ENCODE measurements around the gene TTC21B. TPM values are rescaled to one million over a fixed set of nuclear protein-coding genes. Genes with fewer than 3 reads are reported as not detected.
A peak's percentile ranks its signal among the peaks of the same experiment; 100 is the strongest.

TTC21B gene
- total and polyA plus RNA-seq, 12 donors = 3.3 to 17.9 (median 13.3) TPM

DNA sequence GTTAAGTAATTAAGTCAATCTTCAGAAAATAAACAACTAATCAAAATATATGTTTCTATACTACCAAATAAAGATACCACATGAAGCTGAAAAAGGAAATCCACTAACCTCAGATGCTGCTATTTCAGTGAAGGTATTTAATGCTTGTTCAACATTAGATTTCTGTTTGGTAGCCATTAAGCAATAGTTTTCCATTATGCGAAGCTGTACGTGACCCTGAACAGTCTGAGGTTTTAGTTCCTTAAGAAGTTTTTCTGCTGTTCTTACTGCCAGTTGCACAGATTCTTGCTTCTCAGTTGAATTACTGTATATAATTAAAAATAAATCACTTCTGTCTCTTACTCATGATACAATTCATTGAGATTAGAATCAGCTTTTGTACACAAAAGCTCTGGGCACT is 65.4 kb downstream of the TTC21B start:
- intact Hi-C loops (cut with DNase I) = no loop called here
- TF ChIP-seq, protein P1, sequence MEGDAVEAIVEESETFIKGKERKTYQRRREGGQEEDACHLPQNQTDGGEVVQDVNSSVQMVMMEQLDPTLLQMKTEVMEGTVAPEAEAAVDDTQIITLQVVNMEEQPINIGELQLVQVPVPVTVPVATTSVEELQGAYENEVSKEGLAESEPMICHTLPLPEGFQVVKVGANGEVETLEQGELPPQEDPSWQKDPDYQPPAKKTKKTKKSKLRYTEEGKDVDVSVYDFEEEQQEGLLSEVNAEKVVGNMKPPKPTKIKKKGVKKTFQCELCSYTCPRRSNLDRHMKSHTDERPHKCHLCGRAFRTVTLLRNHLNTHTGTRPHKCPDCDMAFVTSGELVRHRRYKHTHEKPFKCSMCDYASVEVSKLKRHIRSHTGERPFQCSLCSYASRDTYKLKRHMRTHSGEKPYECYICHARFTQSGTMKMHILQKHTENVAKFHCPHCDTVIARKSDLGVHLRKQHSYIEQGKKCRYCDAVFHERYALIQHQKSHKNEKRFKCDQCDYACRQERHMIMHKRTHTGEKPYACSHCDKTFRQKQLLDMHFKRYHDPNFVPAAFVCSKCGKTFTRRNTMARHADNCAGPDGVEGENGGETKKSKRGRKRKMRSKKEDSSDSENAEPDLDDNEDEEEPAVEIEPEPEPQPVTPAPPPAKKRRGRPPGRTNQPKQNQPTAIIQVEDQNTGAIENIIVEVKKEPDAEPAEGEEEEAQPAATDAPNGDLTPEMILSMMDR (IDR thresholded peaks at IDR 0.05) = no peak
- Histone ChIP-seq H3K4me1 (peaks cover 0 to 16% (median 0%) of the 10 kb centered on the region in 9 donors), H3K27ac (peak overlapping the region in 1 of 10 donors; percentile 41), H3K36me3 (peaks cover 0 to 95% (median 16%) of the 10 kb centered on the region in 9 donors), H3K9me3 (no peaks in the 10 kb centered on the region), H3K4me3 (no peak overlapping the region), H3K27me3 (no peaks in the 10 kb centered on the region)
- ATAC-seq (no peak), DNase-seq (no peak)
- WGBS, 2 donors = 94 to 100% methylated on average over 2 of the region's 2 CpGs

DNA sequence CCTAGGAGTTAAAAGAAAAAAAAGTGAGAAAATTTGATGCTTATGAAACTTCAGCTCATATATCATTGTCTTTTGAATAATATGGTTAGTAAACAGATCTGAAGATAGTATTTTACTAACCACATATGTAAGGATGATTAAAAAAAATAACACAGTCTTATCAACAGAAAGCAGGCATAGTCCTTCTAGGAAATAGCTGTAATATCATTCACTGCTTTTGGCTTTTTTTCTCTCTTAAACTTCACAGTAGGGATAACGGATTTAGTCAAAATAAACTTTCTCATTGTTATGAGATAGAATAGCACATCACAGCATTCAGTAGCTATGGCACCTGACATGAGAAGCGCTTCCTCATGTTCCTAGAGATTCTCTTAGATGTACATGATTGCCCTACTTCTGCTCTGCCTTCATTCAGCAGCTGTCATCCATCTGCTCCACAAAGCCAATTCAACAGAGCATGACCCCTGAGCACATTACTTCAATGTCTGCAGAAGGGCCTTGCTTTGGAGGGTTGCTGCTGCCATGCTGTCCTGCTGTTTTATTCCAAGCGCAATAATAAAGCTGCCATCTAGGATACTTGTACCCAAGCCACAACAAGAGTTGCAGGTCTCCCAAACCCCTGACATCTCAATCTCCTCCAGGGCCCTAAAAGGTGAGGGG is 67.0 kb downstream of the TTC21B start:
- Histone ChIP-seq H3K27me3 (no peaks in the 10 kb centered on the region), H3K36me3 (peaks cover 0 to 97% (median 19%) of the 10 kb centered on the region in 9 donors), H3K27ac (no peak overlapping the region), H3K4me1 (peaks cover 0 to 16% (median 0%) of the 10 kb centered on the region in 9 donors), H3K9me3 (no peaks in the 10 kb centered on the region), H3K4me3 (no peak overlapping the region)
- intact Hi-C loops (cut with DNase I) = no loop called here
- DNase-seq = no peak
- ATAC-seq = no peak
- TF ChIP-seq, protein P1 (IDR thresholded peaks at IDR 0.05) = no peak
- WGBS, 2 donors = 96 to 97% methylated on average over 3 of the region's 3 CpGs

DNA sequence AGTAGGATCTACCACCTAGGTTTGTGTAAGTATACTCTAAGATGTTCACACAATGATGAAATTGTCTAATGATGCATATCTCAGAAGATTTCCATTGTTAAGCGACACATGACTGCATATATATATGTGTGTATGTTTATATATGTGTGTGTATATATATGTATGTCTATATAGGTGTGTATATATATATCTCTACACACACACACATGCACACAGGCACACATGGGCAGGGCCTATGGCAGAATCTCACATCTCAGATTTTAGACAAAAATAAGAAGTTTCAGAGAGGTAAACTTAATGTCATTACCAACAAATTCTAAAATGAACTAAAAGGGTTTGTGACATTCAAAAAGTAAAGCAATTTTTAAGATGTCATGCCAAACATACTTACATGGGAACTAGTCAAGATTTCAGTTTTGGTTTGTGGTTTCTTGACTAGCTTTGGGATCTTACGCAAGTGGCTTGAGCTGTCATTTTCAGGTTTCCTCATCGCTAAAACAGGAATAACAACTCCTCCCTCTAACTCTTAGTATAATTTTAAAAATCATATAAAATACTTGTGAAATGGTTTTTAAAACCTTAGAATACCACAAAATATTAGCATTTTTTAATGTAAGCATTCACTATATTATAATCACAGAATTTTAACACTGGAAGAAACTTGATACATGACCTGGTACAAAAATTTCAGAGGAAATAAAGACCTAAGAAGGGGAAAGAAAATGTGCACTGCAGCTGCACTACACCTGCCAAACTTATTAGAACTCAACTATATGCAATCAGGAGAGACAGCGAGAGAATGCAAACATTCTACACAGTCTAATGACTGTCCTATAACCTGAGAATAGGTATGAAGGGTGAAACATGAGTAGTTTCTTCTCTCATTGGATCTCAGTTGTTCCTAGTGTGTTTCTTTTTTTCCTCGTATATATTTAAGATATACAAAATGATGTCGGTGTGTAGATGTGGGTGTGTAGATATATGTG is 75.7 kb downstream of the TTC21B start:
- H3K27ac ChIP-seq = peak overlapping the region in 1 of 10 donors; percentile 55
- H3K4me1 ChIP-seq = peaks cover 0 to 18% (median 0%) of the 10 kb centered on the region in 9 donors
- TF ChIP-seq, protein P1 (IDR thresholded peaks at IDR 0.05) = no peak
- no peak overlapping the region for H3K4me3 ChIP-seq
- peaks cover 0 to 78% (median 18%) of the 10 kb centered on the region in 9 donors for H3K36me3 ChIP-seq
- 91 to 92% methylated on average over 6 of the region's 6 CpGs for WGBS, 2 donors
- intact Hi-C loops (cut with DNase I) = loop anchor here in 2 of 10 donors (5.0 to 10.0 kb wide), 2 partner anchors 473 to 476 kb away; no protein-coding TSS in a partner anchor
- H3K27me3 ChIP-seq = no peaks in the 10 kb centered on the region
- no peak for ATAC-seq
- peaks cover 0 to under 1% (median 0%) of the 10 kb centered on the region in 11 donors for H3K9me3 ChIP-seq
- no peak for DNase-seq

- Histone ChIP-seq H3K4me1 (peaks cover 0 to 18% (median 0%) of the 10 kb centered on the region in 9 donors), H3K36me3 (peaks cover 0 to 78% (median 14%) of the 10 kb centered on the region in 9 donors), H3K4me3 (no peak overlapping the region), H3K27ac (peak overlapping the region in 1 of 10 donors; percentile 55), H3K9me3 (peaks cover 0 to 9% (median 0%) of the 10 kb centered on the region in 11 donors), H3K27me3 (no peaks in the 10 kb centered on the region)
- DNase-seq (no peak), ATAC-seq (no peak)
- WGBS, 2 donors = 28 to 30% methylated on average over 1 of the region's 1 CpG
- TF ChIP-seq, protein P1 (IDR thresholded peaks at IDR 0.05) = no peak
- intact Hi-C loops (cut with DNase I) = loop anchor here in 2 of 10 donors (5.0 to 10.0 kb wide), 2 partner anchors 472 to 474 kb away; no protein-coding TSS in a partner anchor
Measured at GRCh38 chr2:165876712-165877111, 76.9 kb downstream of the TTC21B start.

All from heart right ventricle (tissue), 16 donors.